Kidney (tissue), 14 donors: ENCODE measurements around the gene DUSP22. TPM values are rescaled to one million over a fixed set of nuclear protein-coding genes. Genes with fewer than 3 reads are reported as not detected.

Experiments used
- DNase-seq, 5 donors: peaks; one replicate each; pipeline ENCODE4 v3.0.0-alpha.2; 2013 to 2020
- FAIRE-seq: peaks from 2 replicates; lab custom pipeline; 2012; peaks lifted over from hg19 to GRCh38; lab: Jason Lieb, UNC
- H3K27ac ChIP-seq, 2 donors: one replicate each; pipeline ENCODE4 v1.7.0; 2013; ENCODE audit warnings: low read depth in 2 of 2, low read length in 2 of 2, inconsistent platforms in 1 of 2
- H3K27me3 ChIP-seq: one replicate; pipeline ENCODE4 v1.7.1; 2013; ENCODE audit warnings: low read length, inconsistent platforms; ENCODE audit not compliant: control insufficient read depth, insufficient read depth
- H3K36me3 ChIP-seq, 3 donors: one replicate each; pipeline versions ENCODE4 v1.7.0 to v1.7.1; 2013; ENCODE audit warnings: low read length in 3 of 3, control low read depth in 1 of 3, inconsistent platforms in 1 of 3; ENCODE audit not compliant: insufficient read depth in 3 of 3, control insufficient read depth in 2 of 3
- H3K4me1 ChIP-seq, 3 donors: one replicate each; pipeline versions ENCODE4 v1.7.0 to v1.7.1; 2013; ENCODE audit warnings: low read length in 3 of 3, inconsistent platforms in 1 of 3, low read depth in 1 of 3; ENCODE audit not compliant: control insufficient read depth in 2 of 3, insufficient read depth in 2 of 3
- H3K4me3 ChIP-seq, 3 donors: one replicate each; pipeline versions ENCODE4 v1.7.0 to v1.8.1; 2013; ENCODE audit warnings: low read length in 3 of 3, control low read depth in 1 of 3, inconsistent platforms in 1 of 3
- H3K9ac ChIP-seq, 3 donors: one replicate each; pipeline versions ENCODE4 v1.7.0 to v1.7.1; 2013; ENCODE audit warnings: low read length in 3 of 3, control low read depth in 1 of 3, inconsistent platforms in 1 of 3
- H3K9me3 ChIP-seq, 3 donors: one replicate each; pipeline versions ENCODE4 v1.7.0 to v1.7.1; 2013; ENCODE audit warnings: low read length in 3 of 3, control low read depth in 1 of 3, inconsistent platforms in 1 of 3; ENCODE audit not compliant: control insufficient read depth in 2 of 3, insufficient read depth in 1 of 3
- intact Hi-C: fragments of 100-400 bp; cut with DNase I; formaldehyde crosslinking; loops from one replicate; pipeline ENCODE4 v1.11.1; 2022
- polyA plus RNA-seq: library from polyadenylated mRNA; stranded (reverse); fragments of 350-450 nt; fragmentation: Illumina TruSeq; extraction: RNeasy Lipid Tissue Mini Kit (QIAGEN cat#74804); gene quantifications from one replicate; pipeline ENCODE4 v1.2.3, GENCODE V29; 2014; ENCODE audit warnings: low read depth, low replicate concordance; ENCODE audit not compliant: insufficient read depth
- total RNA-seq: library from RNA; stranded (reverse); fragmentation: NEBNext Ultra II Directional; extraction: Animal tissue kit (Norgen Biotek cat#: 25700); gene quantifications from one replicate; pipeline ENCODE4 v1.2.1, GENCODE V29; 2021
- TF ChIP-seq, protein P1 (sequence below): IDR thresholded peaks from 3 replicates; pipeline ENCODE4 v1.5.1; 2012; ENCODE audit warnings: mild to moderate bottlenecking, moderate library complexity, borderline replicate concordance; ENCODE audit not compliant: insufficient read depth; ENCODE audit errors: extremely low read depth
- donor health status: control.
- donor health status: control.
- donor health status: control.
- donor health status: control.
- donor health status: control.
- donor health status: DM: yes; HTN: yes; CAD: no.
- donor health status: Normal renal cell carcinoma (clear cell type).

Gene DUSP22
- total and polyA plus RNA-seq, 2 donors from 2014 or later: 24.0 to 60.7 TPM

DNA sequence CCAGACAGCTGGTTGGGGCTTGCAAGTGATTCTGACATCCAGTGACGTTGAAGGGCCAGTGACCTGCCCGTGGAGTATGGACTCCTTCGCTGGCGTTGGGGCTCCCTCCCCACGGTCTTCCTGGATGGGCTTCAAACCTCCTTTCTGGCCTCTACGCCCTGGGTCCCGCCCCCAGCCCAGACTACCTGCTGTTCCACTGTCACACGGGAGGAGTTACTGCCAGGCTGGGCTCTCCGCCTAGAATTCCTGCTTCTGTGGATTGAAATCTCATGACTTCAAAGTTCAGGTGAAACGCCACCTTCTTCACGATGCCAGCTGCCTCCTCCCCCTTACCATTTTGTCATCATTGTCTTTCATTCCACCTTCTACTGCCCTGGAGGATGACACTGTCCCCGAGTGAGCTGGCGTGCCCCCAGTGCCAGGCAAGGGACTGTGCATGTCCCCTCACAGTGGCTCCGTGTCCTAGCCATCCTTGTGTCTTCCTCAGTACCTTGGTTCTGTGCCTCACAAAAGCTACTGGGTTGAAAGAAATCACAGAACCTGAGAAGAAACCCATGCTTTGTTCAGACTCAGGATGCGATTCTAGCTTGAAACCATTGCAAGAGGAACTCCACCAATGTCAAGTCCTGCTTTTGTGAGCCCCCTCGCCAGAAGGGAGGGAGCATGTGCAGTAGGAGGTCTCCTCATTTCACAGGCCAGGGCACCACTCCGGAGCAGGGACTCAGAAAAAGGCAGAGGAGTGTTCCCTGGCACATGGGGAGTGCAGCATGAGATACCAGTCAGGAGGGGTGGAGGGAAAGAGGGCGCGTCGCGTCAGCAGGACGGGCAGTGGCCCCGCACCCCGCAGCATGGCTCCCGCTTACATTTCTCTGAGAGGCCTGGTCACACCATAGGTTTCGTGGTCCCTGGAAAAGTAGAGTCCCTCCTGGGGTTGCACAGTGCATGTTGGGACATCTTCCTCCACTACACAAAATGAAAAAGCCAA, 88.2 kb downstream of the DUSP22 start:
- intact Hi-C loops: no loop called here
- H3K9me3 ChIP-seq: no peaks in the 10 kb centered on the region
- TF ChIP-seq, protein P1, sequence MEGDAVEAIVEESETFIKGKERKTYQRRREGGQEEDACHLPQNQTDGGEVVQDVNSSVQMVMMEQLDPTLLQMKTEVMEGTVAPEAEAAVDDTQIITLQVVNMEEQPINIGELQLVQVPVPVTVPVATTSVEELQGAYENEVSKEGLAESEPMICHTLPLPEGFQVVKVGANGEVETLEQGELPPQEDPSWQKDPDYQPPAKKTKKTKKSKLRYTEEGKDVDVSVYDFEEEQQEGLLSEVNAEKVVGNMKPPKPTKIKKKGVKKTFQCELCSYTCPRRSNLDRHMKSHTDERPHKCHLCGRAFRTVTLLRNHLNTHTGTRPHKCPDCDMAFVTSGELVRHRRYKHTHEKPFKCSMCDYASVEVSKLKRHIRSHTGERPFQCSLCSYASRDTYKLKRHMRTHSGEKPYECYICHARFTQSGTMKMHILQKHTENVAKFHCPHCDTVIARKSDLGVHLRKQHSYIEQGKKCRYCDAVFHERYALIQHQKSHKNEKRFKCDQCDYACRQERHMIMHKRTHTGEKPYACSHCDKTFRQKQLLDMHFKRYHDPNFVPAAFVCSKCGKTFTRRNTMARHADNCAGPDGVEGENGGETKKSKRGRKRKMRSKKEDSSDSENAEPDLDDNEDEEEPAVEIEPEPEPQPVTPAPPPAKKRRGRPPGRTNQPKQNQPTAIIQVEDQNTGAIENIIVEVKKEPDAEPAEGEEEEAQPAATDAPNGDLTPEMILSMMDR: no peak
- DNase-seq: peak in 1 of 5 donors; percentile 62
- no peaks in the 10 kb centered on the region for H3K27me3 ChIP-seq
- no peak overlapping the region for H3K9ac ChIP-seq
- no peak for FAIRE-seq
- no peaks in the 10 kb centered on the region for H3K36me3 ChIP-seq
- no peak overlapping the region for H3K4me3 ChIP-seq
- no peak overlapping the region for H3K27ac ChIP-seq
- H3K4me1 ChIP-seq: no peaks in the 10 kb centered on the region

DNA sequence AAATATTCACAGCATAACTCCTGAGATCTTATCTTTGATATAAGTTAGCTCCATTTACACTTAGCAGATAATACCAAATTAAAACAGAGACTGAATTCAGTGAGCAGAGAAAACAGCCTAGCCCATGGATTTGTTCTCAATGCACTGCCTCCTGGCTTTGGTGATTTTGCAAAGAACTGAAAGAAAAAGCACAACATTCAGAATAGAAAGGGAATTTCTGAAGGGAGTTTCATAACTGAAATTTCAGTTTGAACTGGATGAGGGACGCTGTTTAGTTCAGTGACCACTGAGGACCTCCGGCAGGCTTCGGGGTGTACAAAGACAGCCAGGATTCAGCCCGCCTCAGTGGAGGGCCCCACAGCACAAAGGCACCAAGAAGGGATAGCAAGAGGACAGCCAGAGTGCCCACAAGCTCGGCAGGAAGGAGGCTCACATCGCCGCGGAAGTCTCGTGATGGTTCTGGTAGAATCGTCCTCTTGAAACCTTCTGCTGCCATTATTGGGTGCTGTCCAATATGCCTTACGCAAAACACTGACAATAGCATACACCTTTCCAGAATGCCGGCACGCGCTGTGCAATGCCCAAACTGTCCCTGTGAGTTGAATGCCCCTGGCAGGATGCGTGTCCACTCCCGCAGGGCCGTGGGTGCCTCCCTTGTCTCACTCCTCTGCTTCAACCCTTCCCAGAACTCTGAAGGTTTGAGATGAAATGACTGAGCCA, 89.6 kb downstream of the DUSP22 start:
- intact Hi-C loops: no loop called here
- Histone ChIP-seq H3K9me3 (no peaks in the 10 kb centered on the region), H3K27me3 (no peaks in the 10 kb centered on the region), H3K4me1 (no peaks in the 10 kb centered on the region), H3K36me3 (no peaks in the 10 kb centered on the region), H3K4me3 (no peak overlapping the region), H3K9ac (no peak overlapping the region), H3K27ac (no peak overlapping the region)
- TF ChIP-seq, protein P1: no peak
- FAIRE-seq (no peak), DNase-seq (peak in 1 of 5 donors; percentile 75)

DNA sequence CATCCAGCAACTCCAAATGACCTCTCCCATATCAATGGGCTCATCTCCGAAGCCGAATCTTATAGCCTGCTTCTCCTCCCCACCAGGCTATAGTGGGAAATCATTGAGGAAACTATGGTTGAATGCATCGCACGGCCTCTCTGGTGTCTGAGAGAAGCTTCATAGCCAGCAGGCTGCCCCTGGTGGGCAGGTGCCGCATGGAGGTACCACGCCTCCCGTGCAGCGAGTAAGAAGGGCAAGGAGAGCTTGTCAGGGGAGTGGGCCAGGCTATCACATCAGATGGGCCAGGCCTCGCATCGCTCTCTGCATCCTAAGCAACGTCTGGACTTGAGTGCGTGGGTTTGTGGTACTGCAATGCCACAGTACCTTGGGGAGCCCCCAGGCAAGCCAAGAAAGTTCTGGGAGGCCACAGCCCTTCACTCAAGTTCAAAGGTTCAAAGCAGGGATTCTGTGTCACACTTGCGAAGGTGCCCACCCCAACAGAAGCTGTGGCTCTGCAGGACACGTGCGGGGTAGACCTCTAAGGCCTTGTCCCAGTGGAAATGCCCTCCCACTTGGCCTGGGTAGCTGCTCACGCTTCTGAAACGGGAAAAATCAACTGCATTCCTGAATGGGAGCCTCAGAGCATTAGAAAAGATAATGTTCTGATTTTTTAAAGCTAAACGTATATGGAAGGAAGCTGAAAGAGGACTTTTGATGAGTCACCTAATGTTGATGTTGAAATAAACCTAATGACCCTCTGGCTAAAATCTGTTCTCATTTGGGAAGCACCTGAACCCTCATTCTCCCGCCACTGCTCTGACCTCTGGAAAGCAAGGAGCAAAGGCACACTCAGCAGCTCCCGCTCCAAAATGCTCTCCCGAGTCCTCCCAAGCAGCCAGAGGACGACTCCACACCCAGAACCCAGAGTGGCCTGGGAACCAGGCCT, 90.9 kb downstream of the DUSP22 start:
- no peak overlapping the region for H3K4me3 ChIP-seq
- H3K9me3 ChIP-seq: no peaks in the 10 kb centered on the region
- no peak overlapping the region for H3K27ac ChIP-seq
- H3K27me3 ChIP-seq: peaks cover 2% of the 10 kb centered on the region
- TF ChIP-seq, protein P1: no peak
- intact Hi-C loops: no loop called here
- peak in 1 of 5 donors; percentile 37 for DNase-seq
- H3K36me3 ChIP-seq: no peaks in the 10 kb centered on the region
- H3K4me1 ChIP-seq: no peaks in the 10 kb centered on the region
- no peak overlapping the region for H3K9ac ChIP-seq
- FAIRE-seq: no peak
